GM18870 (cell line): Measurements from ENCODE around the gene GRIK4.
A peak's percentile ranks its signal among the peaks of the same experiment; 100 is the strongest.
"Not testable (repeated sequence)": the region's sequence is repeated elsewhere in the genome, so short reads cannot be mapped to it uniquely, and the experiment has no call there.

Source experiments
- ATAC-seq: cut with Tn5 transposase; IDR thresholded peaks from one replicate; pipeline ENCODE4 v1.9.1; 2021; ENCODE audit warnings: moderate library complexity; ENCODE audit not compliant: unreplicated experiment

GRIK4 gene, protein sequence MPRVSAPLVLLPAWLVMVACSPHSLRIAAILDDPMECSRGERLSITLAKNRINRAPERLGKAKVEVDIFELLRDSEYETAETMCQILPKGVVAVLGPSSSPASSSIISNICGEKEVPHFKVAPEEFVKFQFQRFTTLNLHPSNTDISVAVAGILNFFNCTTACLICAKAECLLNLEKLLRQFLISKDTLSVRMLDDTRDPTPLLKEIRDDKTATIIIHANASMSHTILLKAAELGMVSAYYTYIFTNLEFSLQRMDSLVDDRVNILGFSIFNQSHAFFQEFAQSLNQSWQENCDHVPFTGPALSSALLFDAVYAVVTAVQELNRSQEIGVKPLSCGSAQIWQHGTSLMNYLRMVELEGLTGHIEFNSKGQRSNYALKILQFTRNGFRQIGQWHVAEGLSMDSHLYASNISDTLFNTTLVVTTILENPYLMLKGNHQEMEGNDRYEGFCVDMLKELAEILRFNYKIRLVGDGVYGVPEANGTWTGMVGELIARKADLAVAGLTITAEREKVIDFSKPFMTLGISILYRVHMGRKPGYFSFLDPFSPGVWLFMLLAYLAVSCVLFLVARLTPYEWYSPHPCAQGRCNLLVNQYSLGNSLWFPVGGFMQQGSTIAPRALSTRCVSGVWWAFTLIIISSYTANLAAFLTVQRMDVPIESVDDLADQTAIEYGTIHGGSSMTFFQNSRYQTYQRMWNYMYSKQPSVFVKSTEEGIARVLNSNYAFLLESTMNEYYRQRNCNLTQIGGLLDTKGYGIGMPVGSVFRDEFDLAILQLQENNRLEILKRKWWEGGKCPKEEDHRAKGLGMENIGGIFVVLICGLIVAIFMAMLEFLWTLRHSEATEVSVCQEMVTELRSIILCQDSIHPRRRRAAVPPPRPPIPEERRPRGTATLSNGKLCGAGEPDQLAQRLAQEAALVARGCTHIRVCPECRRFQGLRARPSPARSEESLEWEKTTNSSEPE

DNA sequence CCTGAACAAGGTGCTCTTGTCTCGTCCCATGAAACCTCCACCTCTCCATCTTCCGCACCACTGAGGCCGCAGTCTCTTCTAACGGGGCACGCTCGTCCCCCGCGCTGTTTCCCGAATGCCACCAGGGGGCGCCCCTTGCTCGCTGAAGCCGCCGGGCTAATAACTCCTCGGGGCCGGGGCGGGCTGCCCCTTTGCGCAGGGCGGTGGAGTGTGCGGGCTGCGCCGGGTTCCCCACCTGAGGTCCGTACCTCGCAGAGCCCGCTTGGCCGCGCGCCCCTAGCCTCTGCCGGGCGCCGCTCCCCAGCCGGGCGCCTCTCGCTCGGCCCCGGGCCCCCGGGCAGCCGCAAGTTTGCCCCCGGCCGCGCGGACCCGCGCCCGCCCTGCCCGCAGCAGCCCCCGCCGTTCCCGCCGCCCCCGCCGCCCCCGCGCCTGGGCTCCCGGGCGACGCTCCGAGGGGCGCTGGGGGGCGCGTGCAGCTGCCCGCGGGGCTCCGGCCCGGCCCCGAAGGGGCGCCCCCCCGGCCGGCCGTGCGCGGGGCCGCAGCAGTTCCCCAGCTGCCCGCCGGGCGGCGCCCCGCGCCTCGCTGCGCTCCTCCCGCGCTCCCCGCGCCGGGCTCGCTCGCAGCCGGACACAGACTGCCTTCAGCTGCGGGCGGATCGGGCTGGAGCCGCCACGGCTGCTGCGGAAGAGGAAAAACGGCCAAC lies at the start of gene GRIK4:
Gene GRIK4 (plus strand): TSS at position 633 of the 704 bp plus-strand sequence. CDS start 148,571 bp downstream, outside the sequence.
- ATAC-seq = peak; percentile 69

DNA sequence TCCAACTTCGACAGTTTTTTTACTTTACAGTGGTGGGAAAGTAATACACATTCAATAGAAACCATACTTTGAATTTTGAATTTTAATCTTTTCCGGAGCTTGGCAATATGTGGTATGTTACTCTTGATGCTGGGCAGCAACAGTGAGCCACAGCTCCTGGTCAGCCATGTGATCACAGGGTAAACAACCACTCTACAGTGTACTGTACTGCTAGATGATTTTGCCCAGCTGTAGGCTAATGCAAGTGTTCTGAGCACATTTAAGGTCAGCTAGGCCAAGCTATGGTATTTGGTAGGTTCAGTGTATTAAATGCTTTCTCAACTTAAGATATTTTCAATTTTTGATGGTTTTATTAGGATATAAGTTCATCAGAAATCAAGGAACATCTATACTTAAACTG lies 48.7 kb upstream of the GRIK4 start:
- ATAC-seq = no peak

DNA sequence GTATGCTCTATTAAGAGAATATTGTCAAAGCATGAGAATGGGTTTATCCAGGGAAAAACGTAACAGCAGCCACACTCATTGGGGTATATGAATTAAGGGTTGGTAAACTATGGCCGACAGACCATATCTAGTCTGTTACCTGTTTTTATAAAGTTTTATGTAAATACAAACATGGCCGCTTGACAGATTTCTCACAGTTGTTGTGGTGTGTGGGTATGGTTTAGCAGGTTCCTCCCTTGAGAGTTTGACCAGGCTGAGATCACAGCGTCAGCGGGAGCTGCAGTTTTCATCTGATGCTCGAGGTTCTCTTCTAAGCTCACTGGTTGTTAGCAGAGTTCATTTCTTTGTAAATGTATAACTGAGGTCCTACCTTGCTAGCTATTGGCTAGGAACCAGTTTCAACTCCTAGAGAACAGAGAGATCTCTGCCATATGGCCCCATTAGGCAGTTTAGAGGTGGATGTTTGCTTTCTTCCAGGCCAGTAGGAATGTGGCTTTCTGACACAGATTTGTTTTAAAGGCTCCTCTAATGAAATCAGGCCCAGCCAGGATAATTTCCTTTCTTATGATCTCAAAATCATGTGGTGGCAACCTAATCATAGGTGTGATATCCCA lies 45.5 kb upstream of the GRIK4 start:
- ATAC-seq = no peak

DNA sequence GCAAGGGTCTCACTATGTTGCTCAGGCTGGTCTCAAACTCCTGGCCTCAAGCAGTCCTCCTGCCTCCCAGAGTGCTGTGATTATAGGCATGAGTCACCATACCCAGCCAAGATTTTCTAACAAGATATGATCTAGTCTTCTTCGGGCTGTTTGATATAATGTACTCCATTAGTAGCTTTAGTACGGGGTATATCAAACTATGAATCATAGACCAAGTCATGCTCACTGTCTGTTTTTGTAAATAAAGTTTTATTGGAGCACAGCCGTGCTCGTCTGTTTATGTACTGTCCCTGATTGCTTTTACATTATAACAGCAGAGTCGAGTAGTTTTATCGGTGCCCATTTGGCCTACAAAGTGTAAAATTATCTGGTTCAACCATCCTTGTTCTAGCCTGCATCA lies 43.9 kb upstream of the GRIK4 start:
- no peak for ATAC-seq

DNA sequence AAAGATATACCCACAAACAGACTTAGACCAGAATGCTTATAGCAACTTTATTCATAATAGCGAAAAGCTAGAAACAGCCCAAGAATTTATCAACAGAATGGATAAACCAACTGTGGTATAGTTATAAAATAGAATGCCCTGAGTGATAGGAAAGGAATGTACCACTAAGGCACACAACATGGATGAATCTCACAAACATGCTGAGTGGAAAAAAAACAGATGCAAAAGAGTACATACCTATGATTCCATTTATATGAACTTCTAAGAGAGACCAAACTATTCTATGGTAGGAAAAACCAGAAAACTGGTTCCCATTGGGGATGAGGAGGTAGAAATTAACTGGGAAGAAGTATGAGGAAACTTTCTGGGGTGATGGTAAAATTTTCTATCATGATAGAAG lies 40.4 kb upstream of the GRIK4 start:
- ATAC-seq = no peak

DNA sequence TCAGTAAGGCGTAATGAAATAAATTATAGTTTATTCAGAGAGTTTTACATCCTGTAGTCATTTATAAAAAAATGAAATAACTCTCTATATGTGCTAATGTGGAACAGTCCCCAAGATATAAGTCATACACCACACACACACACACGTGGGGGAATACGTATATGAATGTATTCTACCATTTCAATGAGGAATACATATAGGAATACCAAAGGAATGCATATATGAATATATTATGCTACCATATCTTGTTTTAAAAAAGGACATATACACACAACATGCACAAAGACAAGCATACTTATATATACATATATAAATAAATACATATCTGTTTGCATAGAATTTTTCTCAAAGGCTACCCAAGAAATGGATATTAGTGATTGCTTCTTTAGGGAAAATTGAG lies 39.6 kb upstream of the GRIK4 start:
- no peak for ATAC-seq

DNA sequence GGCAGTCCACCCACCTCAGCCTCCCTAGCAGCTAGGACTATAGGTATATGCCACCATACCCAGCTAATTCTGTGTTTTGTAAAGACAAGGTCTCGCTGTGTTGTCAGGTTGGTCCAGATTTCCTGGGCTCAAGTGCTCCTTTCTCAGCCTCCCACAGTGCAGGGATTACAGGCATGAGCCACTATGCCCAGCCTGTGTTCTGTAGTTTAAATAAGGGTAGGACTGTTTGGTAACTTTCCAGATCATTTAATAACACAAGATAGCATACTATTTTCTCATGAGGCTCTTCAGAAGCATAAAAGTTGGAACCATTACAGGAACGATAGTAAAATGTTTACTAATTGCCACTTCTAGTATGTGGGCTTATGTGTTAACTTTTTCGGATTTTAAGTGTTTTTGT lies 38.0 kb upstream of the GRIK4 start:
- ATAC-seq = no peak

DNA sequence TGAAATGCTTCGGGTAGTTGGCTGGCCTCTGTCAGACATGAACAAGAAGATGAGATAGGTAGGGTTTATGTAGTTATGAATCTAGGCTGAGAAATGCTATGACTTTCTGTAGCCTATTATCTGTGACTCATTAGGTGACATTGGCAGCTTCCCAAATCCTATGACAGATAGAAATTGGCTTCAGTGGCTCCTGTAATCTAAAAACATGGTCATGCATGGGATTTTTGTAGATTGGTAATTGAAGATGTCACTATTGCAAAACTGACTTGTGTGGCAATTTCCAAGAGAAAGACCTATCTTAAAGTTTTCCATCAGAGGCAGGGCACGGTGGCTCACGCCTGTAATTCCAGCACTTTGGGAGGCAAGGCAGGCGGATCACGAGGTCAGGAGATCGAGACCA lies 29.4 kb upstream of the GRIK4 start:
- no peak for ATAC-seq

DNA sequence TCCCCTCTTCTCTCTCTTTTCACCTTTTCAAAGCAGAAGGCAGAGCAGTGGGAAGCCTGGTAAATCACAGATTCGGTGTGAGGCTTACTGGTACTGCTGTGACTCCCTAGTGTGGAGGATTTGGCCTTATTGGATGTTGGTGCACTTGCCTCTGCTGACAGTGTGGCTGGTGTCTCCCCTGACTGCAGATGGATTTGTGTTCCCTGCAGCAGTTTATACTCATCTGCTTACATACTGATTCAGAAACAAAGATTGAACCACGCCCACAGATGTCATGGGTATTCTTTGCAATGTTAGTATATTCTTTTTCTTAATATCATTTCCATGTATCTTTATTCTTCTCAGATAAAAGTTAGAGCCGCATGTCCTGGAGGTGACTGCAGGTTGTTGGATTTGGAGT lies 26.8 kb upstream of the GRIK4 start:
- no peak for ATAC-seq

DNA sequence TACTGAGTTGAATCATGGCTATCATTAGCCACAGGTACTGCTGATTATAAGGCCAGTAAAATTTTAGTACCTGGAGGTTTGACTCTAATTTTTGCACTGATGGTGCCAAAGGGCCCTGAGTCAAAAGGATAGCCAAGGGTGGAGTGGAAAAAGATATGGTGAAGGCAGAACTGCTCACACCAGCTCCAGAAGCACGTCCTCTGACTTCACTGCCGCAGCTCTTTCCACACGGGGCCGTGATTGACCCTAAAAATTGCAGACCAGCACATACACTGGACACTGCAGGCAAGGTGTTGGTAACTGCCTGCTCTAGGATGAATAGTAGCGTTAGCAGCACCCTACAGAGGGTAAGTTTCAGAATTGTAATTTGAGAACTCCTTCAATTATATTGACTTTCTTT lies 25.4 kb upstream of the GRIK4 start:
- ATAC-seq = no peak

DNA sequence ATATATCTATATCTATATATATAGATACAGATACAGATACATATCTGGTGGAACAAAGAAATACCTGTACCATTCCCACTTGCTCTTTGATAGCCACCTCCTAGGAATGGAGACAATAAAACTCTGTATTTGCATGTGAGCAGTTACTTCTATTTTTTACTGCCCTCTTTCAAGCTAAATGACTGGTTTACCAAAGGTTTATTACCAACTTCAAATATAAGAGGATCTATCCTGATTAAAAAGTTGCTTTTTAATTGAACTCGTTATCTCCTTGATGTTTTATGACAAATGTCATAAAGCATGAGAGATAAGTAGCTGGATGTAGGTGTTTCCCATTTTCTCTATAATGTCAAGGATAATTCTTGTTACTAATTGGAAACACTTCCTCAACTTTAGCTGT lies 21.7 kb upstream of the GRIK4 start:
- ATAC-seq = no peak

DNA sequence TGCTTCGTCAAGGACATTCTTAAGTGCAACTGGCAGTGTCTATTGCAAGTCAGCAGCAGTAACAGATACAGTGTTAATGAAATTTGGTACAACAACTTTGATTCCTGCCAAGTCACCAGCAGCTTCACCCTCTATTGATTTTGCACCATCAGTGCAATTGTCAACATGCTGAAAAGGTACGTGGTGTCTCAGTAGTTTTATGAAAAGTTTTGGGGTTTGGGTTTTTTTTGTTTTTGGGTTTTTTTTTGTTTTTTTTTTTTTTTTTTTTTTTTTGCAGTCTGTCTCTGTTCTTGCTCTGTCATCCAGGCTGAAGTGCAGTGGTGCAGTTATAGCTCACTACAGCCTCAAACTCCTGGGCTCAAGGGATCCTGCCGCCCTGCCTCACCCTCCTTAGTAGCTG lies 19.1 kb upstream of the GRIK4 start:
- ATAC-seq = no peak

DNA sequence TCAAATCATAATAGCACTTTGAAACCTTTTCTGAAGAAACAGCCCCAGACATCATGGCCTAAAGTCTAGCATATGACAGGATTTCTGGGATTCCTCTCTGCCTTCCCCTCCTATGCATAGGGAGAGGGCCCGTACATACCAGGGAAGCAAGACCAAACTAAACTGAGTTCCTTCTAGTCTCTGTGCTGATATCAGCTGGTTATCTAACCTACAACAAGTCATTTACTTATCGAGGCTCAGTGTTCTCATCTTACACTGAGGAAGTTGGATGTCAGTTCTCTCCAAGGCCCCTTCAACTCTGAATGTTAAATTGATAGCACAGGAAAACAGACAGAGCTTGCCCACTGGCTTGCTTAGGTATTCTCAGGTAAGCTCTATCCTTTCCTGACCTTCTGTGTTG lies 17.0 kb upstream of the GRIK4 start:
- ATAC-seq = no peak

DNA sequence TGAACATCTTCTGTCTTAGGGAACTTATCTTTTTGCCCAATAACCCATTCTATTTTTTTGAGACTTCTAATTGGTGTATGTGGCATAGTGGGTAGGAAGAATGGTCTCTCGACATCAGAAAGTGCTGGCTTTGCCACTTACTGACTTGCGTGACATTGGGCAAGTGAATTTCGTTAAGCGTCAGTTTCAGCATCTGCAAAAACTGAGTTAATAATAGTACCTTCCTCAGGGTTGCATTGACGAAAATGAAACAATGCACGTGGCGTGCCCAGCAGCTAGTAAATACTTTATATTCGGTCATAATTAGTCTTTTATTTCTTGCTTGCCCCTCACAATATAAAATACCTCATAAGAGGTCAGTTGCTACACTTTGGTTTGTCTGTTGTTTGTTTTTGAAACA lies 12.5 kb upstream of the GRIK4 start:
- ATAC-seq = no peak

DNA sequence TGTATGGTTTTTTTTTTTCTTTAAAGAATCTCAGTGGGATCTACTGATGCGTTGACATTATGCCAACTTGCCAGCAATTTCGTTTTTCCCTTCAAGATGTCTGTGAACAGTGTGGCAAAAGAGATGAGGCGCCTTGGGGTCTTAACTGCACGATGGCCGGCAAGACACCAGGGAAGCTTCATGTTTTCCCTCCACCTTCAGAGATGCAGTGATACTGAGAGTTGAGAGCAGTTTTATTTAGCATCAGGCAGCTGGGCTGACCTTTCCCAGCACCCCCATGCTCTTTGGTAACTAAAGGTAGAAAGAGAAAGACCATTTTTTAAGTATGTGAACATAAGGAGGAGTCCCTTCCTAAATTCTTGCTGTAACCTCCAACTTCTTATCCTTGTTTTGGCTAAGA lies 11.7 kb upstream of the GRIK4 start:
- no peak for ATAC-seq

DNA sequence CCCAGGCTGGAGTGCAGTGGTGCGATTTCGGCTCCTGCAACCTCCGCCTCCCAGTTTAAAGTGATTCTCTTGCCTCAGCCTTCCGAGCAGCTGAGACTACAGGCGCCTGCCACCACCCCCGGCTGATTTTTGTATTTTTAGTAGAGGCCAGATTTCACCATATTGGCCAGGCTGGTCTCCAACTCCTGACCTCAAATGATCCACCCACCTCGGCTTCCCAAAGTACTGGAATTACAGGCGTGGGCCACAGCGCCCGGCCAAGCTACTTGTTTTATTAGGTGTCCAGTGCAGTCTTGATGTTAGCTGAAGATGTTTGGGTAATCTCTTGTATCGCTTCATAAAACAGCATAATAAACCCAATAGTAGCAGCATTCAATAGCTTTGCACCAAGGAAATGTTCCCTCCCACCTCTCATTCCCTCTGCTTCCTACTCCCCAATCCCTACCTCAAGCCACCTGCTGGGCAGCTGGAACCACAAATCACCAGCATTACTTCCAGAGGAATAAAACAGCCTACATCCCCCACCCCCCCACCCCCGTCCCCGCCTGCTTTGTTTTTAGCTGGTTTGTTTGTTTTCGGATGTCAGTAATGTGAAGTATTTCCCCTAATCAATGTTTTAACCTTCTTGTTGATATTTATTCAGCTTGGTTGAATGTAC lies 11.0 kb upstream of the GRIK4 start:
- no peak for ATAC-seq

DNA sequence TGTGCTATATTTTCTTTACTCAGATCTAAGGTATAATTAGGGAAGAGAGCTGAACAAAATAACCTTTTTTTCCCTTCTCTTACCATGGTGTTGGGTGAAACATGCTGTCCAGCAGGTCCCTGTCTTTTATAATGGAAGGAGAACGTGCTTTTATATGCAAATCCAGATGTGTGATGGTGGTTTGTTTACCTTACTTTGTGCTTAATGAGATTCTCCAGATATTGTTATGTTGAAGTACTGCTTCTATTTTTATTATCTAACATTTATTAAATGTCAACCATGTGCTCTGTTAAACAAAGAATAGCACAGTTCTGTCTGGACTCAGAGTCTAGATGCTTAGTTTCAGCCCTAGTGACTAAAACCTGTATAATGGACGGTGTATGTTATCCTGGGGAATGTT lies 10.1 kb upstream of the GRIK4 start:
- no peak for ATAC-seq

DNA sequence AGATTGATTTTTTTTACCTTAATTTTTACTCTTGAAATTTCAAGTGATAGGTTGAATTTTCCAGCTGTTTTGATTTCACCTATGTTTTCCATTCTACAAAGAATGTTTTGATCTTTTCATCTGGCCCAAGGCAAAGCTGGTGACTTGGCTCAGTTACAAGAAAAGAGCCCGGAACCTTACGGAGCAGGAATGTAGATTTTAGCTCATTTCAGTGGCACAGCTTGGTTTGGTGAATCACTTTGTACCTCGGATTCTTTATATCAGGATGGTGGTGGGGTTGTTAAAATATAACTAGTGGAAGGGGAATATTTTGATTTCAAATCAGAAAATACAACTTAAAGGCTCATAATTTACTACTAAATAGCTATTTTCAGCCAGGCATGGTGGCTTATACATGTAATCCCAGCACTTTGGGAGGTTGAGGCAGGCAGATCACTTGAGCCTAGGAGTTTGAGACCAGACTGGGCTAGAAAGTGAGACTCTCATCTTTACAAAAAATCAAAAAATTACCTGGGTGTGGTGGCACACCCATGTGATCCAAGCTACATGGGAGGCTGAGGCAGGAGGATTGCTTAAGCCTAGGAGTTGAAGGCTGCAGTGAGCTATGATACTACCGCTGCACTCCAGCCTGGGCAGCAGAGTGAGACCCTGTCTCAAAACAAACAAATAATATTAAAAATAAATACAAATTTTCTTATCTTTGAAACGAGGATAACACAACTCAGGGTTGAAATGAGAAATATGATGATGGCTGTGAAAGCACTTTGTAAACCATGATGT lies 9.4 kb upstream of the GRIK4 start:
- ATAC-seq = no peak

DNA sequence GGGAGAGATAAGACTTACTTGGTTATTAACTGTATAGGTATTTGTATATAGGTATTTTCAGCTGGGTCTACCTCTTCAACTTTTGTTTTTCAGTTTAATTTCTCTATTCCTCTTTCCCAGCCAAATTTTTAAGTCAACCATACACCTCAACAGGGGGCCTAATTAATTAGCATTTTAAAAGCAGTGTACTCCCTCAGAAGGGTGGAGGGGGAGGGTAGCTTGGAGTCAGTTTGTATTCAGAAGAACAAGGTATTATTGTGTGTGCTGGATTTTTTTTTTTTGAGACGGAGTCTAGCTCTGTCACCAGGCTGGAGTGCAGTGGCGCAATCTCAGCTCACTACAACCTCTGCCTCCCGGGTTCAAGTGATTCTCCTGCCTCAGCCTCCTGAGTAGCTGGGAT lies 8.0 kb upstream of the GRIK4 start:
- ATAC-seq = not testable (repeated sequence)
